GM20431 (cell line): ENCODE results near the gene RUNX1.
"Not testable (repeated sequence)": the region's sequence is repeated elsewhere in the genome, so short reads cannot be mapped to it uniquely, and the experiment has no call there.

Experiments used
- in situ Hi-C: fragments of 300-500 bp; cut with MseI, MboI; formaldehyde crosslinking; loops from one replicate; pipeline ENCODE4 v1.15.0; 2020; ENCODE audit warnings: low sequenced_read_pairs; ENCODE audit not compliant: unreplicated experiment

Gene RUNX1

GRCh38 chr21:34956416-34957316, 92.4 kb downstream of the RUNX1 start:
- in situ Hi-C loops, result no loop called here

DNA sequence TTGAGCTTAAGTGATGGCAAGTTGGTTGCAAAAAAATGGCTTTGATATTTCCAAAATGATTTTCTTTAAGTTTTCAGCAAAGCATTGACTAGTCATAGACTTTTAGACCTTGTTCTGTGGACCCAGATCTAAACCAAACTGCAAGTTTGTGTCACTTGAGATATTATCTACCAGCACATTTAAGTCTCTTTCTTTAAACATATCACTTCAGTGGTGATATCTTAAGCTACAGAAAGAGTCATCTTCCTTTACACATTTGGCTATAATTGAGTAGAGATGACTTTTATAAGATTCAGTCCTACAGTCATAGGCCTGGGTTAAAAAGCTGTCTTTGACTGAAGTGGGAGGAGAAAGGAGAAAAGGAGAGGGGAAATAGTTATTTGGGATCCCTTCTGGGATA, 95.2 kb downstream of the RUNX1 start:
- in situ Hi-C loops, result no loop called here

GRCh38 chr21:34952701-34953100, 96.4 kb downstream of the RUNX1 start:
- in situ Hi-C loops, result no loop called here

DNA sequence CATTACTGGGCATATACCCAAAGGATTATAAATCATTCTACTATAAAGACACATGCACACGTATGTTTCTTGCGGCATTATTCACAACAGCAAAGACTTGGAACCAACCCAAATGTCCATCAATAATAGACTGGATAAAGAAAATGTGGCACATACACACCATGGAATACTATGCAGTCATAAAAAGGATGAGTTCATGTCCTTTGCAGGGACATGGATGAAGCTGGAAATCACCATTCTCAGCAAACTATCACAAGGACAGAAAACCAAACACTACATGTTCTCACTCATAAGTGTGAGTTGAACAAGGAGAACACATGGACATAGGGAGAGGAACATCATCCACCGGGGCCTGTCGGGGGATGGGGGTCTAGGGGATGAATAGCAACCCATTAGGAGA, 97.2 kb downstream of the RUNX1 start:
- in situ Hi-C loops, result not testable (repeated sequence)

DNA sequence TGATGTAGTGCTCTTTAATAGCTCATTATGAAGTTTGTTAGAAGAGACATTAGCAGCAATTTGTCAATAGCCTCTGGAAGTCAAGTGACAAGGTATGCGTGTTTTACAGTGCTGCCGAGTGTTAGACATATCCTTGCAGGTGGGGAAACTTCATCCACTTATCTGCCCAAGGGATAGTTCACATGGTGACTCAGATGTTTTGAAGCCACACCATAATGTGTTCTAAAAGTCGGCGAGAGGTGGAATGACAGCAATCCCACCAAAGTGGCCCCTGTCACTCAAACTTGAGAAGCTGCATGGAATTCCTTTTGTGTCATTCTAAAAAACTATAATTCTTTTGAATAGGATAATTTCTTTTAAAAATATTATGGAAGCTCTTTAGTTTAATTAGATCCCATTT, 98.1 kb downstream of the RUNX1 start:
- in situ Hi-C loops, result no loop called here

GRCh38 chr21:34949499-34949898, 99.6 kb downstream of the RUNX1 start:
- in situ Hi-C loops, result no loop called here

- in situ Hi-C loops, result no loop called here
Observed at GRCh38 chr21:34949030-34949429, 100.1 kb downstream of the RUNX1 start.

GRCh38 chr21:34948157-34948556, 100.9 kb downstream of the RUNX1 start:
- in situ Hi-C loops, result no loop called here

DNA sequence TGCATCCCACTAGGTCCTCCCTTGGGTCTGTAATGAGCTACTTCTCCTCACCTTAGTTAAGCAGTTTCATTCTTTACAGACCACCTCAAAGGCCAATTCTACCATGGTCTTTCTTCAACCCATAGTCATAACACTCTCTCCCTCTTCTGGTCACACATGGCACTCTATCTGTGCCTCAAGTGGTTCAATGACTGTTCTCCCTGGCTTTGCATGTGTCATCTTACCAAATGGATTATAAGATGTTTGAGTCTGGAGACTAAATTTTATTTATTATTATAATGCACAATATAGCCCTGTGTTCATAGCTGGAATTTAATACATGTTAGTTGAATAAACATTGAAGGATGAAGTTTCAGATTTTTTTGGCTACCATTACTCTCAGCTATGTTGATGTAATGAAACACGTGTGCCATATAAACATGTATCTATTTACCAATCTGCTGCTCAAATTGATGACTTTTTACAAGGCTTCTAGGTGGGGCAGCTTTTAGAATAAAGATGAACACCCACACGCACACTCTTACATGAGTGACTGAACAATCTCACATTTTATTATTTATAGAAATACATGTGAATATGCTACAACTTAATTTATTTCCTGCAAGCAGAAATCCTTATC, 102.1 kb downstream of the RUNX1 start:
- in situ Hi-C loops, result no loop called here

- in situ Hi-C loops, result no loop called here
Observed at GRCh38 chr21:34946385-34946840, 102.7 kb downstream of the RUNX1 start.

DNA sequence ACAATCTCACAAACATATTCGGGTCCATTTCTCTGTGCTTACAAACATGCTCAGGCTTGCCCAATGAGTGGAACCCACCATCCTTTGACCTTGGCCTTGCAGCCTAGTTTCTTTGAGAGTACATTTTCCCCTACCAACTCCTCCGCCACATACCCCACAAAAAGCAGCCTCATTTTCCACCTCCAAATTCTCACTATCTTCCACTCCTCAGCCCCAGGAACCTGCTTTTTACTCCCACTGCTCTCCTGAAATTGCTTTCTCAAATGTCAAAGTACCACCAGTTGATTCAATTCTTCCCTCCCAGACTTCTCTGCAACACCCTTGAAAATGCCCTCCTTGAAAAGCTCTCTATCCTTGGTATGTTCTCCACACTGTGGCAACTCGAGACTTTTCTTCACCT, 103.8 kb downstream of the RUNX1 start:
- in situ Hi-C loops, result no loop called here

GRCh38 chr21:34944015-34944755, 104.9 kb downstream of the RUNX1 start:
- in situ Hi-C loops, result no loop called here

GRCh38 chr21:34942911-34943310, 106.2 kb downstream of the RUNX1 start:
- in situ Hi-C loops, result no loop called here

GRCh38 chr21:34941162-34941561, 107.9 kb downstream of the RUNX1 start:
- in situ Hi-C loops, result no loop called here

DNA sequence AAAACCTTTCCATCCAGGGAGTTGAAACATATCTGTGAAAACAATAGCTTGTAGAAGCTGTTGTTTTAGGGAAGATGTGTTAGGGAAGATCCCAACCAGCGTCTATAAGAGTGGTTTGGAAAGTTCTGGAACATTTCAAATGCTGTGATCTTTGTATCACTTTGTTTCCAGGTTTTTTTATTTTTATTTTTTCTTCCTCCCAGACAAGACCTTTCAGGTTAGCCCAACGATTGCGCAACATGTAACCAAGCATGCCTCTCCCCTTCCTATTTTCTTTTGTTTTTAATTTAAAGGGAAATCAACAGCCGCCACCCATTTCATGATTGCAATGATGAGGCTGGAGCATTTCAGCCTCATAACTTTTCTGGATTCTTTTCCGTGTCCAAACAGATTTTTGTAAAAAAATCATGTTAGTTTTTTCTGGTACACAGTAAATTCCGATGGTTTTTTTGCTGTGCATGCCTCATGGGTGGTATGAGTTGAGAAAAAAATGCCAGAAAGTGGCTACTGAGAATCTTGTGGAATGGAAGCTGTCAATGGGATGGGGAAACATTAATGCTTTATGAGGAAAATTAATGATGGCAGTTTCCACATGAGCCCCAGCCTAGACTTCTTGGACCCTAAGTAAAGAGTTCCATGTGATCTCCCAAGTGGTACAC, 109.3 kb downstream of the RUNX1 start:
- in situ Hi-C loops, result no loop called here

GRCh38 chr21:34938089-34938764, 110.9 kb downstream of the RUNX1 start:
- in situ Hi-C loops, result no loop called here

- in situ Hi-C loops, result no loop called here
Observed at GRCh38 chr21:34936883-34937563, 112.1 kb downstream of the RUNX1 start.

DNA sequence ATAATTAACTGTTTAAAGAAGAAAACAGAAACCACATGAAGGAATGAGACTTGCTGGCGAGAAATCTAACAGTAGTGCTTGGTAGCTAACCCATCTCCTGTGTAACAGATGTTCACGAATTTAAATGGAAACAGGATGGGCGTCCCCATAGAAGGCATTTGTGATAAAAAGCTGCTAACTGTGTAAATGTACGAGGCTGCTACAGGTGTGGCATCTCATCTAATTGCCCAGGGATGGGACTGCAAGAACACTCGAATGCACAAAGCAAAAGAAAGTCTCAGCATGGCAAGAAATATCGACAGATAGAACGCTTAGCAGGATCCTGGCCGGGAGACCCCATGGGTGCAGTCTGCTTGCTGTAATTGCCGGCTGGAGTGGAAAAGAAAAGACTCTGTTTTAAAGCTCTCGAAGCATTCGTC, 112.7 kb downstream of the RUNX1 start:
- in situ Hi-C loops, result no loop called here

- in situ Hi-C loops, result no loop called here
Observed at GRCh38 chr21:34935898-34936297, 113.2 kb downstream of the RUNX1 start.
